ENCODE data around the gene PCBP2.

DNA sequence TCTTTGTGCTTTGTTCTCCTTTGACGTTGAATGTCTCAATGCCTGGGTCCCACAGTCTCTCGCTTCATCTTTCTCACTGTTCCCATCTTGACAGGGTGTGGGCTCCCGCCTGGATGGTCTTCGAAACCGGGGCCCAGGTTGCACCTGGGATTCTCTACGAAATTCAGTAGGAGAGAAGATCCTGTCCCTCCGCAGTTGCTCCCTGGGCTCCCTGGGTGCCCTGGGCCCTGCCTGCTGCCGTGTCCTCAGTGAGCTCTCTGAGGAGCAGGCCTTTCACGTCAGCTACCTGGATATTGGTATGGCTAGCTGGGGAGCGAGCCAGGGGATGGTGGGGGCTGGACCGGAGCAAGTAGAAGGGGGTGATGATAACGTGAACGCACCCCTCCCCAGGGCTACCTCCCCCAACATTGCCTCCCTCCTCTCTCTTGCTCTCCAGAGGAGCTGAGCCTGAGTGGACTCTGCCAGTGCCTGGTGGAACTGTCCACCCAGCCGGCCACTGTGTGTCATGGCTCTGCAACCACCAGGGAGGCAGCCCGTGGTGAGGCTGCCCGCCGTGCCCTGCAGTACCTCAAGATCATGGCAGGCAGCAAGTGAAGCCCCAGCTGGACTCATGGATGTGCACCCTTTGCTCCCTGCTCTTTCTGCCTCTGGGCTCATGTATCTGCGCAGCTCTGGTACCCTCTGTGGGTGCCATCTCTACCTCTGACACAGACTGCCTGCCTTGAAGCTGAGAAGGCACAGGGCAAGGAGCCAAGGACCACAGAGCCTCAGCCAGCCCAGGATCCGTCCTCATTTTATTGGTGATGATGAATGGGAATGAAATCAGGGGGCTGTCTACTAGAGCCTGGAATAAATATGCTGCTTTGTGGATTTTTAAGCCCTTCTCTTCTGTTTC, 53.9 kb downstream of the PCBP2 start:
- TF ChIP-seq, protein P1, sequence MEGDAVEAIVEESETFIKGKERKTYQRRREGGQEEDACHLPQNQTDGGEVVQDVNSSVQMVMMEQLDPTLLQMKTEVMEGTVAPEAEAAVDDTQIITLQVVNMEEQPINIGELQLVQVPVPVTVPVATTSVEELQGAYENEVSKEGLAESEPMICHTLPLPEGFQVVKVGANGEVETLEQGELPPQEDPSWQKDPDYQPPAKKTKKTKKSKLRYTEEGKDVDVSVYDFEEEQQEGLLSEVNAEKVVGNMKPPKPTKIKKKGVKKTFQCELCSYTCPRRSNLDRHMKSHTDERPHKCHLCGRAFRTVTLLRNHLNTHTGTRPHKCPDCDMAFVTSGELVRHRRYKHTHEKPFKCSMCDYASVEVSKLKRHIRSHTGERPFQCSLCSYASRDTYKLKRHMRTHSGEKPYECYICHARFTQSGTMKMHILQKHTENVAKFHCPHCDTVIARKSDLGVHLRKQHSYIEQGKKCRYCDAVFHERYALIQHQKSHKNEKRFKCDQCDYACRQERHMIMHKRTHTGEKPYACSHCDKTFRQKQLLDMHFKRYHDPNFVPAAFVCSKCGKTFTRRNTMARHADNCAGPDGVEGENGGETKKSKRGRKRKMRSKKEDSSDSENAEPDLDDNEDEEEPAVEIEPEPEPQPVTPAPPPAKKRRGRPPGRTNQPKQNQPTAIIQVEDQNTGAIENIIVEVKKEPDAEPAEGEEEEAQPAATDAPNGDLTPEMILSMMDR (IDR thresholded peaks at IDR 0.05), result no peak
- TF ChIP-seq POLR2A (IDR thresholded peaks at IDR 0.05), result no peak

Measured in adrenal gland (tissue), 5 donors.